ENCODE results near the gene SPOPL.
"Not testable (repeated sequence)": the region's sequence is repeated elsewhere in the genome, so short reads cannot be mapped to it uniquely, and the experiment has no call there.

SPOPL gene

GRCh38 chr2:138522556-138522955 lies 21.0 kb downstream of the SPOPL start:
- Histone ChIP-seq H2AFZ (ENCODE audit: low read length) (no peak overlapping the region), H3K9ac (ENCODE audit: low read length) (no peak overlapping the region), H3F3A (ENCODE audit: insufficient read depth, low read length) (no peaks in the 10 kb centered on the region), H3K9me2 (replicated peaks; ENCODE audit: insufficient read depth, low read length) (no peaks in the 10 kb centered on the region), H3K79me2 (ENCODE audit: low read length) (peaks cover 35% of the 10 kb centered on the region), H3K27me3 (replicated peaks; ENCODE audit: insufficient read depth, low read length) (no peaks in the 10 kb centered on the region), H3K9me3 (replicated peaks; ENCODE audit: insufficient read depth, low read length) (no peaks in the 10 kb centered on the region), H4K20me1 (ENCODE audit: insufficient read depth, low read length) (0 out of 2 replicates have a peak, but pooled peaks cover 3% of the 10 kb centered on the region), H3K4me2 (ENCODE audit: low read depth, low read length) (no peak overlapping the region), H3K27ac (ENCODE audit: low read length) (peak overlapping the region; percentile 40; the same call in 1 of the 2 replicates), H3K36me3 (replicated peaks; ENCODE audit: insufficient read depth, low read length) (no peaks in the 10 kb centered on the region), H3K4me1 (ENCODE audit: low read length) (no peaks in the 10 kb centered on the region), H3K4me3 (ENCODE audit: low read length) (no peak overlapping the region)
- TF ChIP-seq EZH2 (optimal IDR thresholded peaks at IDR 0.05; ENCODE audit: low read depth, low read length), result no peak
- TF ChIP-seq EZH2phosphoT487 (IDR thresholded peaks at IDR 0.05; ENCODE audit: low read length), result no peak
- TF ChIP-seq, protein P1, sequence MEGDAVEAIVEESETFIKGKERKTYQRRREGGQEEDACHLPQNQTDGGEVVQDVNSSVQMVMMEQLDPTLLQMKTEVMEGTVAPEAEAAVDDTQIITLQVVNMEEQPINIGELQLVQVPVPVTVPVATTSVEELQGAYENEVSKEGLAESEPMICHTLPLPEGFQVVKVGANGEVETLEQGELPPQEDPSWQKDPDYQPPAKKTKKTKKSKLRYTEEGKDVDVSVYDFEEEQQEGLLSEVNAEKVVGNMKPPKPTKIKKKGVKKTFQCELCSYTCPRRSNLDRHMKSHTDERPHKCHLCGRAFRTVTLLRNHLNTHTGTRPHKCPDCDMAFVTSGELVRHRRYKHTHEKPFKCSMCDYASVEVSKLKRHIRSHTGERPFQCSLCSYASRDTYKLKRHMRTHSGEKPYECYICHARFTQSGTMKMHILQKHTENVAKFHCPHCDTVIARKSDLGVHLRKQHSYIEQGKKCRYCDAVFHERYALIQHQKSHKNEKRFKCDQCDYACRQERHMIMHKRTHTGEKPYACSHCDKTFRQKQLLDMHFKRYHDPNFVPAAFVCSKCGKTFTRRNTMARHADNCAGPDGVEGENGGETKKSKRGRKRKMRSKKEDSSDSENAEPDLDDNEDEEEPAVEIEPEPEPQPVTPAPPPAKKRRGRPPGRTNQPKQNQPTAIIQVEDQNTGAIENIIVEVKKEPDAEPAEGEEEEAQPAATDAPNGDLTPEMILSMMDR (IDR thresholded peaks at IDR 0.05; ENCODE audit: low read length), result no peak
- DNase-seq, result peak; percentile 17

- not testable (repeated sequence) for H3K27me3 ChIP-seq (replicated peaks; ENCODE audit: insufficient read depth, low read length); H3F3A ChIP-seq (ENCODE audit: insufficient read depth, low read length); H3K4me3 ChIP-seq (ENCODE audit: low read length); H3K9me3 ChIP-seq (replicated peaks; ENCODE audit: insufficient read depth, low read length); H3K4me2 ChIP-seq (ENCODE audit: low read depth, low read length); H3K4me1 ChIP-seq (ENCODE audit: low read length); H2AFZ ChIP-seq (ENCODE audit: low read length); H3K9ac ChIP-seq (ENCODE audit: low read length); H3K9me2 ChIP-seq (replicated peaks; ENCODE audit: insufficient read depth, low read length); H3K36me3 ChIP-seq (replicated peaks; ENCODE audit: insufficient read depth, low read length); H4K20me1 ChIP-seq (ENCODE audit: insufficient read depth, low read length)
- H3K27ac ChIP-seq (ENCODE audit: low read length), result peak overlapping the region; percentile 40; the same call in 1 of the 2 replicates
- peaks cover 40% of the 10 kb centered on the region for H3K79me2 ChIP-seq (ENCODE audit: low read length)
- peak; percentile 18 for DNase-seq
Measured at GRCh38 chr2:138523018-138523672, 21.6 kb downstream of the SPOPL start.

- not testable (repeated sequence) for H2AFZ ChIP-seq (ENCODE audit: low read length); H3K4me2 ChIP-seq (ENCODE audit: low read depth, low read length); H3F3A ChIP-seq (ENCODE audit: insufficient read depth, low read length); H3K9ac ChIP-seq (ENCODE audit: low read length); H3K27me3 ChIP-seq (replicated peaks; ENCODE audit: insufficient read depth, low read length); H3K9me3 ChIP-seq (replicated peaks; ENCODE audit: insufficient read depth, low read length); H3K4me1 ChIP-seq (ENCODE audit: low read length); H3K4me3 ChIP-seq (ENCODE audit: low read length); H3K36me3 ChIP-seq (replicated peaks; ENCODE audit: insufficient read depth, low read length); H3K9me2 ChIP-seq (replicated peaks; ENCODE audit: insufficient read depth, low read length); H4K20me1 ChIP-seq (ENCODE audit: insufficient read depth, low read length)
- peak; percentile 11 for DNase-seq
- H3K79me2 ChIP-seq (ENCODE audit: low read length), result peaks cover 40% of the 10 kb centered on the region
- peak overlapping the region; percentile 29; the same call in 1 of the 2 replicates for H3K27ac ChIP-seq (ENCODE audit: low read length)
Measured at GRCh38 chr2:138523673-138524042, 22.1 kb downstream of the SPOPL start.

DNA sequence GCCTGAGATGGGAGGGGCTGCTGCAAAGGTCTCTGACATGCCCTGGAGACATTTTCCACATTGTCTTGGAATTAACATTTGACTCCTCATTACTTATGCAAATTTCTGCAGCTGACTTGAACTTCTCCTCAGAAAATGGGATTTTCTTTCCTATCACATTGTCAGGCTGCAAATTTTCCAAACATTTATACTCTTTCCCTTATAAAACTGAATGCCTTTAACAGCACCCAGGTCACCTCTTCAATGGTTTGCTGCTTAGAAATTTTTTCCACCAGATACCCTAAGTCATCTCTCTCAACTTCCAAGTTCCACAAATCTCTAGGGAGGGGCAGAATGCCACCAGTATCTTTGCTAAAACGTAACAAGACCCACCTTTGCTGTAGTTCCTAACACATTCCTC lies 22.8 kb downstream of the SPOPL start:
- not testable (repeated sequence) for H2AFZ ChIP-seq (ENCODE audit: low read length); H4K20me1 ChIP-seq (ENCODE audit: insufficient read depth, low read length); H3F3A ChIP-seq (ENCODE audit: insufficient read depth, low read length); DNase-seq; H3K4me1 ChIP-seq (ENCODE audit: low read length); H3K9ac ChIP-seq (ENCODE audit: low read length); H3K36me3 ChIP-seq (replicated peaks; ENCODE audit: insufficient read depth, low read length); H3K4me2 ChIP-seq (ENCODE audit: low read depth, low read length); H3K27me3 ChIP-seq (replicated peaks; ENCODE audit: insufficient read depth, low read length); H3K4me3 ChIP-seq (ENCODE audit: low read length); H3K9me2 ChIP-seq (replicated peaks; ENCODE audit: insufficient read depth, low read length); H3K9me3 ChIP-seq (replicated peaks; ENCODE audit: insufficient read depth, low read length); H3K27ac ChIP-seq (ENCODE audit: low read length)
- peaks cover 39% of the 10 kb centered on the region for H3K79me2 ChIP-seq (ENCODE audit: low read length)

DNA sequence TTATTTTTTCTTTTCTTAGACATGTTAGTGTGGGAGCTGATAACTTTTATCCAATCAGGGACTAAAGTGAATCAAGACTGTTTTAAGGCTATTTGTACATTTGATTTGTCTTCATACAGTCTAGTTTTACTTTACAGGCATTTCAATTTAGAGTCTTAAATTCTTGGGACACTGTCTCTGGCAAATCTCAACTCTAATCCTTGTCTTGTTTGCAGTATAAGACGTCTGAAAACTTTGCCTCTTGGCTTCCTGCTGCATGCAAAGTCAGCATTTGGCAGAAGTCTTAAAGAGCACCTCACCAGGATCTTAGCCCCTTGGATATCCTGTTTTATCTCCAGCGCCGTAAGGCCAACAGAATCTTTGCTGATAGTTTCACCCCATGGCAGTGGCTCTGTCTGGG lies 30.3 kb downstream of the SPOPL start:
- Histone ChIP-seq H2AFZ (ENCODE audit: low read length) (no peak overlapping the region), H3K4me3 (ENCODE audit: low read length) (no peak overlapping the region), H4K20me1 (ENCODE audit: insufficient read depth, low read length) (no peaks in the 10 kb centered on the region), H3K4me2 (ENCODE audit: low read depth, low read length) (no peak overlapping the region), H3K9ac (ENCODE audit: low read length) (no peak overlapping the region), H3K27ac (ENCODE audit: low read length) (no peak overlapping the region), H3K79me2 (ENCODE audit: low read length) (peaks cover 86% of the 10 kb centered on the region), H3K9me3 (replicated peaks; ENCODE audit: insufficient read depth, low read length) (no peaks in the 10 kb centered on the region), H3K27me3 (replicated peaks; ENCODE audit: insufficient read depth, low read length) (no peaks in the 10 kb centered on the region), H3K4me1 (ENCODE audit: low read length) (no peaks in the 10 kb centered on the region), H3F3A (ENCODE audit: insufficient read depth, low read length) (no peaks in the 10 kb centered on the region; the same call in 1 of the 2 replicates), H3K9me2 (replicated peaks; ENCODE audit: insufficient read depth, low read length) (no peaks in the 10 kb centered on the region), H3K36me3 (replicated peaks; ENCODE audit: insufficient read depth, low read length) (no peaks in the 10 kb centered on the region)
- TF ChIP-seq EZH2phosphoT487 (IDR thresholded peaks at IDR 0.05; ENCODE audit: low read length) (no peak), EZH2 (optimal IDR thresholded peaks at IDR 0.05; ENCODE audit: low read depth, low read length) (no peak)
- TF ChIP-seq, protein P1 (IDR thresholded peaks at IDR 0.05; ENCODE audit: low read length), result no peak
- DNase-seq, result no peak
